Fibroblast of lung (primary cell): ENCODE results near the gene RNU1-1. TPM values are rescaled to one million over a fixed set of nuclear protein-coding genes. Genes with fewer than 3 reads are reported as not detected.
"Not testable (repeated sequence)": the region's sequence is repeated elsewhere in the genome, so short reads cannot be mapped to it uniquely, and the experiment has no call there.

Experiments used
- DNase-seq, 2 donors: peaks; one replicate each; pipeline versions ENCODE4 v3.0.0 to v3.0.0-alpha.2; 2010; ENCODE audit warnings: low read depth in 2 of 2
- H2AFZ ChIP-seq: 2 replicates; pipeline ENCODE4 v1.5.1; 2012; ENCODE audit warnings: low read length, control low read depth, inconsistent platforms
- H3K27ac ChIP-seq: 2 replicates; pipeline ENCODE4 v1.5.1; 2011; ENCODE audit warnings: low read length, control low read depth; ENCODE audit not compliant: insufficient read depth
- H3K27me3 ChIP-seq: 2 replicates; pipeline ENCODE4 v1.5.1; 2011; ENCODE audit warnings: mild to moderate bottlenecking, low read length; ENCODE audit not compliant: control insufficient read depth, insufficient read depth
- H3K36me3 ChIP-seq: 2 replicates; pipeline ENCODE4 v1.5.1; 2011; ENCODE audit warnings: low read length; ENCODE audit not compliant: control insufficient read depth, insufficient read depth
- H3K4me1 ChIP-seq: 2 replicates; pipeline ENCODE4 v1.5.1; 2011; ENCODE audit warnings: low read length; ENCODE audit not compliant: control insufficient read depth, insufficient read depth; ENCODE audit errors: extremely low read depth
- H3K4me2 ChIP-seq: 2 replicates; pipeline ENCODE4 v1.5.1; 2011; ENCODE audit warnings: low read length, control low read depth; ENCODE audit not compliant: insufficient read depth; ENCODE audit errors: extremely low read depth
- H3K4me3 ChIP-seq, 4 experiments: fragments of 200-600 bp in 1 of 4; sonication (generic) in 1 of 4; replicated peaks in 1 of 4; 2 replicates each; pipeline ENCODE4 v1.5.1; 2011 to 2016; ENCODE audit warnings: low read length in 4 of 4, low read depth in 3 of 4, mild to moderate bottlenecking in 3 of 4, control low read depth in 2 of 4, inconsistent platforms in 1 of 4, mixed read lengths in 1 of 4; ENCODE audit not compliant: insufficient read depth in 1 of 4; ENCODE audit errors: control extremely low read depth in 1 of 4
- H3K79me2 ChIP-seq: 2 replicates; pipeline ENCODE4 v1.5.1; 2012; ENCODE audit warnings: mild to moderate bottlenecking, low read length, inconsistent platforms; ENCODE audit not compliant: control insufficient read depth, insufficient read depth
- H3K9ac ChIP-seq: 2 replicates; pipeline ENCODE4 v1.5.1; 2011; ENCODE audit warnings: mild to moderate bottlenecking, low read length, control low read depth; ENCODE audit not compliant: insufficient read depth
- H3K9me3 ChIP-seq: 2 replicates; pipeline ENCODE4 v1.5.1; 2012; ENCODE audit warnings: low read depth, low read length; ENCODE audit not compliant: control insufficient read depth, insufficient read depth
- H4K20me1 ChIP-seq: 2 replicates; pipeline ENCODE4 v1.5.1; 2011; ENCODE audit warnings: low read length; ENCODE audit not compliant: control insufficient read depth, insufficient read depth; ENCODE audit errors: extremely low read depth
- EZH2 ChIP-seq: IDR thresholded peaks from 2 replicates; pipeline ENCODE4 v1.5.1; 2012; ENCODE audit warnings: low read length, control low read depth, mild to moderate bottlenecking; ENCODE audit errors: missing control alignments
- polyA plus RNA-seq, 2 donors: library from polyadenylated mRNA; depleted of rRNA in 1 of 2; stranded (reverse) in 1 of 2; unstranded in 1 of 2; fragments of >200 nt; gene quantifications; 2 replicates each; pipeline ENCODE4 v1.2.1, GENCODE V29; 2011 to 2012; ENCODE audit warnings: missing spikeins in 1 of 2
- total RNA-seq: library from RNA; depleted of rRNA; stranded (reverse); fragments of >200 nt; gene quantifications from 2 replicates; pipeline ENCODE4 v1.2.1, GENCODE V29; 2014
- TF ChIP-seq, protein P1 (sequence below), 2 donors: IDR thresholded peaks in 1 of 2; conservative IDR thresholded peaks in 1 of 2; 1 replicate in 1 of 2; 2 replicates in 1 of 2; pipeline ENCODE4 v1.5.1; 2011 to 2012; ENCODE audit warnings: low read length in 2 of 2, control low read depth in 1 of 2, inconsistent platforms in 1 of 2, low read depth in 1 of 2, mild to moderate bottlenecking in 1 of 2

RNU1-1 gene
- total and polyA plus RNA-seq, 2 donors (not counting 1 experiment from before 2014, with no cell fraction given) = 3,997 TPM; not detected in 1

DNA sequence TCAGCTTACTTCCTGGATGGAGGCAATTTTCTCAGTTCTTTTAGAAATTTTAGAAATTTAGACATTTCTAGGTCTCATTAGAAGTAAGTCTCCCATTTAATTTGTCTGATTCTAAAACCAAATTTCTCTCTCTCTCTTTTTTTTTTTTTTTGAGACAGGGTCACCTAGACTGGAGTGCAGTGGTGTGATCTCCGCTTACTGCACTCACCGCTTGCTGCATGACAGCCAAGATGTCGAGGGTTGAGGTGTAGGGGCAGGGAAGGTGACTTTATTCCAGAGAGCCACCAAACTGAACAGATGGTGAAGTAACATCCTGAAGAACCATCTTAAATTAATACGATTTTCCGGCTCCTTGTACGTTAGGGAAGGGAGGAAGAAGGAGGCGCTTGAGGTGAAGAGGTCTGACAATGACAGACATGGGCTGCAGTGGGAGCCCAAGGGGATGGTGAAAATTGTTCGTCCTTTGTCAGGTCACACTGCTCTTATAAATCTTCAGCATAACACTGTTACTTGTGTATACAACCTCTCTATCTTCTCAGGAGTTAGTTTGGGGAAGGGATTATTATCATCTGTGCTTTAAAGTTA lies 5.1 kb downstream of the RNU1-1 start:
- not testable (repeated sequence) for H3K79me2 ChIP-seq, H3K4me2 ChIP-seq, H3K36me3 ChIP-seq, H3K27ac ChIP-seq, H3K9me3 ChIP-seq, H3K4me1 ChIP-seq, H3K27me3 ChIP-seq, H3K4me3 ChIP-seq, H2AFZ ChIP-seq, H4K20me1 ChIP-seq, H3K9ac ChIP-seq
- peak in 1 of 2 donors; percentile 35 for DNase-seq
- TF ChIP-seq, protein P1, sequence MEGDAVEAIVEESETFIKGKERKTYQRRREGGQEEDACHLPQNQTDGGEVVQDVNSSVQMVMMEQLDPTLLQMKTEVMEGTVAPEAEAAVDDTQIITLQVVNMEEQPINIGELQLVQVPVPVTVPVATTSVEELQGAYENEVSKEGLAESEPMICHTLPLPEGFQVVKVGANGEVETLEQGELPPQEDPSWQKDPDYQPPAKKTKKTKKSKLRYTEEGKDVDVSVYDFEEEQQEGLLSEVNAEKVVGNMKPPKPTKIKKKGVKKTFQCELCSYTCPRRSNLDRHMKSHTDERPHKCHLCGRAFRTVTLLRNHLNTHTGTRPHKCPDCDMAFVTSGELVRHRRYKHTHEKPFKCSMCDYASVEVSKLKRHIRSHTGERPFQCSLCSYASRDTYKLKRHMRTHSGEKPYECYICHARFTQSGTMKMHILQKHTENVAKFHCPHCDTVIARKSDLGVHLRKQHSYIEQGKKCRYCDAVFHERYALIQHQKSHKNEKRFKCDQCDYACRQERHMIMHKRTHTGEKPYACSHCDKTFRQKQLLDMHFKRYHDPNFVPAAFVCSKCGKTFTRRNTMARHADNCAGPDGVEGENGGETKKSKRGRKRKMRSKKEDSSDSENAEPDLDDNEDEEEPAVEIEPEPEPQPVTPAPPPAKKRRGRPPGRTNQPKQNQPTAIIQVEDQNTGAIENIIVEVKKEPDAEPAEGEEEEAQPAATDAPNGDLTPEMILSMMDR (conservative IDR thresholded peaks at IDR 0.05 in 1 of 2, IDR thresholded peaks at IDR 0.05 in 1 of 2; ENCODE audit: low read depth in 1 of 2, low read length in 2 of 2) = peak in 1 of 2 donors; percentile 40

DNA sequence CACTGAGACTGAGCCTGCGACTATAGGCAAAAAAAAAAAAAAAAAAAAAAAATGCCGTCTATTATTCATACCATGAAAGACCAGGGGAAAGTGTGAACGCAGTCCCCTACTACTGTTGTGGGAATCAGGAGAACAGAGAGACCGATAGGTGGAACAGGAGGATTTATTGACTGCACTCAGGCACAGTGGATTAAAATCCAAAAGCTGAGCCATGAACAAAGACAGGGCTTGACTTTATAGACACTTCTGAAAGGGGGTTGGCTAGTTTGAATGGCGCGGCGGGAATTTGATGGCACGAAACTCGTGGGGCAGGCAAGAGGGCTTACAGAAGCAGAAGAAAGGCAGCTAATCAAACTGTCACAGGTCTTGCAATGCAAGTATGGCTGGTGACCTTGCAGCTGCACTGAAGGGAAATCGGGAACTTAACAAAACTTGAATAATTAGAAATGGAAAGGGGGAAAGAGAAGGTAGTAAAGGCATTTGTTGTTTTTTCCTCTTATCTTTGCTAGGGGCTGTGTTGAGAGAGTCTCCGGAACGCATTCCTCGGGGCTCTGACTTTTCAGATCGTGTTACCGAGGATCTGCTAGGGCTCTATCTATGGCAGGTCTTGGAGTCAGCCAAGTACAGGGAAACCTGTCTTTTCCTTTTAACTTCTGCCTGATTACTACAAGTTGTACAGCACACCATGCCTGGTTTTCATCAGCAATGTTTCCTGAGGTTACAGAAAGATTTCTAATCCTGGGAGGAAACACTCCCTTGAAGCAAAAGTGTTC lies 7.5 kb downstream of the RNU1-1 start:
- not testable (repeated sequence) for H3K36me3 ChIP-seq

DNA sequence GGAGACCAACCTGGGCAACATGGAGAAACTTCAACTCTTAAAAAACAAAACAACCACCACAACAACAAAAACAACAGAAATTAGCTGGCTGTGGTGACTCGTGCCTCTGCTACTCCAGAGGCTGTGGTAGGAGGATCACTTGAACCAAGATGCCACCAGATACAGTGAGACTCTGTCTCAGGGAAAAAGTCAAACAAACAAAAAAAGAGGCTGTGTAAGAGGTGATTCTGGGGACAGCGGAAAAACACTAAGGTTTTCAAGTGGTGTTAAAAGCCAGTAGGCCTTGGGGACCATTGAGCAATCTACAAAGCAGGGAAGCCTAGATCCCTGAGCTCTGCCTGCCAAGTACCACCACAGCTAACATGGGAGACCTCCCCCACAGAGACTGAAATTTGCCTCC lies 8.2 kb downstream of the RNU1-1 start:
- H3K27me3 ChIP-seq, H3K9me3 ChIP-seq, DNase-seq, H3K4me2 ChIP-seq, H3K79me2 ChIP-seq, H2AFZ ChIP-seq, H3K9ac ChIP-seq, H4K20me1 ChIP-seq, H3K4me1 ChIP-seq, H3K4me3 ChIP-seq, H3K36me3 ChIP-seq, H3K27ac ChIP-seq: not testable (repeated sequence)

More for the DNA sequence above, 7.5 kb downstream of the RNU1-1 start:
- not testable (repeated sequence) for H2AFZ ChIP-seq, H3K4me2 ChIP-seq, H3K9ac ChIP-seq, H3K4me3 ChIP-seq, H3K27me3 ChIP-seq, H3K79me2 ChIP-seq, H4K20me1 ChIP-seq, H3K4me1 ChIP-seq, DNase-seq, H3K9me3 ChIP-seq, H3K27ac ChIP-seq

DNA sequence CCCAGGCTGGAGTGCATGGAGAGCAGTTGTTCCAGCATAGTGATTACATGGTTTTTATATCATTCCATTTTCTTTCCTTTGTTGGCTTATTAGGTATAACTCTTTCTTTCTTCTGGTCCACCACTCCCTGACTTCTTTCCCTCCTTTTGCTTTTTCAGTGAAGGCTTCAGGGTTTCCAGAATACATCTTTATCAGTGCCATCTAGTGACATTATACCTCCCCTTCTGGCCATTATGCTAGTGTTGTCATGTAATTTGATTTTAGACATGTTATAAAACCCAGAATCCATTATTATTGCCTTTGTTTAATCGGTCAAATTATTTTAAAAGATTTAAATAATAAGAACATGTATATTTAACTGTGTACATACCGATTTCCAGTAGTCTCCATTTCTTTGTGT lies 10.6 kb downstream of the RNU1-1 start:
- TF ChIP-seq, protein P1 (conservative IDR thresholded peaks at IDR 0.05 in 1 of 2, IDR thresholded peaks at IDR 0.05 in 1 of 2; ENCODE audit: low read depth in 1 of 2, low read length in 2 of 2) = no peak
- TF ChIP-seq EZH2 = no peak
- Histone ChIP-seq H3K4me2 (no peak overlapping the region), H3K4me3 (no peak overlapping the region), H3K4me1 (no peaks in the 10 kb centered on the region), H3K27ac (no peak overlapping the region), H3K27me3 (no peaks in the 10 kb centered on the region), H2AFZ (no peak overlapping the region), H4K20me1 (no peaks in the 10 kb centered on the region), H3K79me2 (no peaks in the 10 kb centered on the region), H3K9me3 (no peaks in the 10 kb centered on the region), H3K36me3 (no peaks in the 10 kb centered on the region), H3K9ac (no peak overlapping the region)
- no peak for DNase-seq

DNA sequence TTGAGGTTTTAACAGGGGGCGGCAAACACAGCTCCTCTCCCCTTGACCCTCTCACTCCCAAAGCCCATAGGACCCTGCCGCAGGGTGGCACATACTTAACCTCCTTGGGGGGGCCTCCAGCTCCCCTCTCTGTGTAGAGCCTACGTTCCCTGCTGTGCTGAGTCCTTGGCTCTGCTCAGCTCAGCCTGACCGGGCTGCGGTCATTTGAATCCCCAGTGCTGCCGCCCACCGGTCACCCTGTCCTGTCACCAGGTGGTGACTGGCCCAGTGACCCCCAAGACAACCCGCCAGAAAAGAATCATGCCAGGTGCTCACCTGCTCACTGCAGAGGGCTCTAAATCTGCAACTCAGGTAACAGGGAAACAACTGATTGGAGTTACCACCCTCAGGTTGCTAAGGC lies 12.6 kb downstream of the RNU1-1 start:
- not testable (repeated sequence) for H2AFZ ChIP-seq, H3K9ac ChIP-seq, H3K9me3 ChIP-seq, H3K4me3 ChIP-seq, H3K27me3 ChIP-seq, H3K79me2 ChIP-seq, H3K36me3 ChIP-seq, H3K4me2 ChIP-seq, H4K20me1 ChIP-seq, DNase-seq, H3K4me1 ChIP-seq, H3K27ac ChIP-seq
